HG03342 (cell line): ENCODE results near the gene P2RX3.

ENCODE experiments used
- ATAC-seq: cut with Tn5 transposase; IDR thresholded peaks from one replicate; pipeline ENCODE4 v1.9.1; 2021; ENCODE audit warnings: mild to moderate bottlenecking, moderate library complexity; ENCODE audit not compliant: unreplicated experiment

P2RX3 gene

GRCh38 chr11:57414612-57415212 lies 76.6 kb downstream of the P2RX3 start:
- ATAC-seq = no peak

- ATAC-seq = no peak
These were observed 78.3 kb downstream of the P2RX3 start for GRCh38 chr11:57416436-57416835.

- no peak for ATAC-seq
These were observed 78.9 kb downstream of the P2RX3 start for GRCh38 chr11:57417056-57417455.

GRCh38 chr11:57418131-57418530 lies 80.0 kb downstream of the P2RX3 start:
- ATAC-seq = no peak

- no peak for ATAC-seq
These were observed 81.0 kb downstream of the P2RX3 start for GRCh38 chr11:57419146-57419545.

GRCh38 chr11:57421066-57421465 lies 82.9 kb downstream of the P2RX3 start:
- no peak for ATAC-seq

GRCh38 chr11:57421805-57422204 lies 83.7 kb downstream of the P2RX3 start:
- no peak for ATAC-seq
